ENCODE results near the gene EPS15. TPM values are rescaled to one million over a fixed set of nuclear protein-coding genes. Genes with fewer than 3 reads are reported as not detected.

The EPS15 gene
- total and polyA plus RNA-seq, 2 of the 13 experiments (the other 11 are each of a cell fraction or from before 2014, with no cell fraction given): 14.3 to 19.3 TPM

DNA sequence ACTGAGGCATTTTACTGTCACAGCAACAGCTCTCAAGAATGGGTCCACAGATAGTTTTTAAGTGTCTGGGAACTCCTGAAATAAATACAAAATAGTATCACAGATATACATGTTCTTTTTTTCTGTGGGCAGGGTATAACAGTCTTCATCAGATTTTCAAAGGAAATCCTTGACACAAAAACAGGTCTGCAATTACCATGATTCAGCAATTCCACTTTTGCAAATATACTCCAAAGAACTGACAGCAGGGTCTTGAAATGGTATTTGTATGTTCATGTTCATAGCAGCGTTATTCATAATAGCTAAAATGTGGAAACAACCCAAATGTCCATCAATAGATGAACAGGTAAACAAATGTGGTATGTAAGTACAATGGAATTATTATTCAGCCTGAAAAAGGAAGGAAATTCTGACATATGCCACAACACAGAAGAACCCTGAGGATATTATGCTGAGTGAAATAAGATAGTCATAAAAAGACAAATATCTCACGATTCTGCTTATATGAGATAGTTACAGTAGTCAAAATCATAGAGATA, 85.0 kb downstream of the EPS15 start:
- Histone ChIP-seq H3K9ac (ENCODE audit: insufficient read depth, low read depth, low read length) (no peak overlapping the region), H4K20me1 (ENCODE audit: insufficient read depth, low read length) (no peaks in the 10 kb centered on the region), H3K36me3 (replicated peaks in 1 of 2; ENCODE audit: control insufficient read depth in 1 of 2, insufficient read depth in 2 of 2, low read length in 2 of 2) (peaks cover 2 to 18% of the 10 kb centered on the region in 2 experiments; a peak in 4 of 5 replicates), H3K4me3 (replicated peaks in 1 of 3; ENCODE audit: insufficient read depth in 1 of 3, low read depth in 2 of 3, low read length in 3 of 3) (no peak overlapping the region), H3K4me2 (ENCODE audit: low read depth, low read length) (no peak overlapping the region), H3K79me2 (ENCODE audit: insufficient read depth, low read length) (no peaks in the 10 kb centered on the region), H3K4me1 (ENCODE audit: insufficient read depth, low read length) (no peaks in the 10 kb centered on the region), H2AFZ (ENCODE audit: low read length) (no peak overlapping the region), H3K27ac (ENCODE audit: extremely low read length, insufficient read depth, low read length) (no peak overlapping the region), H3K27me3 (ENCODE audit: control insufficient read depth in 1 of 2, insufficient read depth in 2 of 2, low read length in 2 of 2) (no peaks in the 10 kb centered on the region), H3K9me3 (ENCODE audit: low read length) (no peaks in the 10 kb centered on the region)
- in situ Hi-C loops (cut with HindIII; ENCODE audit: extremely low pct_ligation_motif_present, low pct_unique_long_range_greater_than_20kb): no loop called here
- no peak for ATAC-seq
- CTCF ChIA-PET (ENCODE audit: low intra/inter-chr PET ratio, low total read pairs): no interaction called here
- no TSS peak for BruUV-seq (replicated peaks)
- TF ChIP-seq NFE2L2 (IDR thresholded peaks at IDR 0.05; ENCODE audit: low read length) (peak; percentile 42; the same call in 1 of the 2 replicates), SMAD1 (CRISPR knock-in tag; IDR thresholded peaks at IDR 0.05; ENCODE audit: borderline replicate concordance, low read depth) (no peak), MAFK (conservative IDR thresholded peaks at IDR 0.05 in 1 of 2, IDR thresholded peaks at IDR 0.05 in 1 of 2; ENCODE audit: low read length in 2 of 2) (peak; percentile 39 to 64; a peak in 3 of 4 replicates), MTA3 (CRISPR knock-in tag; IDR thresholded peaks at IDR 0.05) (no peak), MXD1 (CRISPR knock-in tag; IDR thresholded peaks at IDR 0.05) (no peak)
- TF ChIP-seq, protein P1, sequence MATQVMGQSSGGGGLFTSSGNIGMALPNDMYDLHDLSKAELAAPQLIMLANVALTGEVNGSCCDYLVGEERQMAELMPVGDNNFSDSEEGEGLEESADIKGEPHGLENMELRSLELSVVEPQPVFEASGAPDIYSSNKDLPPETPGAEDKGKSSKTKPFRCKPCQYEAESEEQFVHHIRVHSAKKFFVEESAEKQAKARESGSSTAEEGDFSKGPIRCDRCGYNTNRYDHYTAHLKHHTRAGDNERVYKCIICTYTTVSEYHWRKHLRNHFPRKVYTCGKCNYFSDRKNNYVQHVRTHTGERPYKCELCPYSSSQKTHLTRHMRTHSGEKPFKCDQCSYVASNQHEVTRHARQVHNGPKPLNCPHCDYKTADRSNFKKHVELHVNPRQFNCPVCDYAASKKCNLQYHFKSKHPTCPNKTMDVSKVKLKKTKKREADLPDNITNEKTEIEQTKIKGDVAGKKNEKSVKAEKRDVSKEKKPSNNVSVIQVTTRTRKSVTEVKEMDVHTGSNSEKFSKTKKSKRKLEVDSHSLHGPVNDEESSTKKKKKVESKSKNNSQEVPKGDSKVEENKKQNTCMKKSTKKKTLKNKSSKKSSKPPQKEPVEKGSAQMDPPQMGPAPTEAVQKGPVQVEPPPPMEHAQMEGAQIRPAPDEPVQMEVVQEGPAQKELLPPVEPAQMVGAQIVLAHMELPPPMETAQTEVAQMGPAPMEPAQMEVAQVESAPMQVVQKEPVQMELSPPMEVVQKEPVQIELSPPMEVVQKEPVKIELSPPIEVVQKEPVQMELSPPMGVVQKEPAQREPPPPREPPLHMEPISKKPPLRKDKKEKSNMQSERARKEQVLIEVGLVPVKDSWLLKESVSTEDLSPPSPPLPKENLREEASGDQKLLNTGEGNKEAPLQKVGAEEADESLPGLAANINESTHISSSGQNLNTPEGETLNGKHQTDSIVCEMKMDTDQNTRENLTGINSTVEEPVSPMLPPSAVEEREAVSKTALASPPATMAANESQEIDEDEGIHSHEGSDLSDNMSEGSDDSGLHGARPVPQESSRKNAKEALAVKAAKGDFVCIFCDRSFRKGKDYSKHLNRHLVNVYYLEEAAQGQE (IDR thresholded peaks at IDR 0.05; ENCODE audit: borderline replicate concordance in 1 of 2, low read depth in 1 of 2, low read length in 2 of 2): no peak
- 92% methylated on average over 2 of the region's 2 CpGs for WGBS (ENCODE audit: low lambda C conversion rate)
- no peak for DNase-seq (ENCODE audit: low spot score)
- peak; percentile 23 for FAIRE-seq
- intact Hi-C loops (cut with micrococcal nuclease; ENCODE audit: unreplicated experiment): no loop called here
- POLR2A ChIA-PET: no interaction called here
